Stimulated activated naive CD4-positive, alpha-beta T cell (primary cell): Measurements from ENCODE around the gene OR8S1.

Source experiments
- DNase-seq, 6 experiments: peaks; one replicate each; lab custom pipeline; 2025; lab: John Stamatoyannopoulos, UW

Gene OR8S1

DNA sequence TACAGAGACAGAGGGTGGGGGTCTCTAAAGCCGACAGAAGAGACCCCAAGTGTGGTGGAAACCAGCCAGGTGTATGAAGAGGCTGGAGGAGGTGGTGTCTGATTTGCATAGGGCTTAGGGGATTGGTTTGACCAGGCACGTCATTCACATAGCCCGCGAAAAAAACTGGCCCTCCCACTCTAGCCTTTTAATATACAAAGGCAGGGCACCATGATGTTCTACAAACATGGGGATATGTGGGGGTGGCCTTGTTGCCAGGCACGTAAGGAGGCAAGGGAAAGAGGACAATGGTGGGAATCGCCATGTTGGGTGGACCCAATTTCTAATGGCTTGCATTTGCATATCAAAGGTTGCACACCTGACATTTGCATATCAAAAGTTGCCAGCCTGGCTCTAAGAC lies 31.2 kb downstream of the OR8S1 start:
- no peak for DNase-seq

DNA sequence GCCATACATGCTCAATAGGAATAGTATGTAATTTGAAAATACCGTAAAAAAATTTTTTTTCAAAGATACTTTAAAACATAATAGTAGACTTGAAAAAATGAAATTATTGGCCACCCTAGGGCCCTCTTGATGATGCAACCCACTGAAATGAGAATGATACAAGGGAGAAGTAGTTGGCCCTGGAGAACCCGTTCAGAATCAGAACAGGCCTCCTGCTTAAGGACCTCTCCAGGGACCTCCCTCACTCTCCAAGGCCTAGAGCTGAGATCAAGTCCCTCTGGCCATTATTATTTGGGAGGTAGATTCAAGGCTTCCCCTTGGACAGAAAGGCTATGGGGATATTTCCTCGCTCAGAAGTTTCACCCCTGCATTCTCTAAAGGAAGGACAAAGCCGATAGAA lies 32.5 kb downstream of the OR8S1 start:
- DNase-seq = no peak

DNA sequence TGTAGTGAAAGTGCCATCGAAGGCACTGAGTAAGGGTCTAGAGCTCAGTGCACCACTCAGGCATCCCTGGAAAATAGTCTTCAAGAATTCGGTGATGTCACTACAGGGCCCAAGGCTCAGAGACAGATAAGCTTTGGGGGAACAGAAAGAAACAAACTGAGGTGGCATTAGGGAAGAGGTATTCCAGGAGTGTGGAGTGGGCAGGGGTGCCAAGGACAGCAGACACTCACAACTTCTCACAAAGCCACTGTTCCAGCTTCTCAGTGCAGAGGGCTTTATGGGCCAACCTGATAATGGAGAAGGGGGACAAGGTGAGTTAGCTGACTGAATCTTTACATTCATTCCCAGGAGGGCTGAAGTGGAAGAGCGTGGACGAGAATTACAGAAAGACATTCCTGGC lies 42.3 kb downstream of the OR8S1 start:
- DNase-seq = no peak

GRCh38 chr12:48569946-48570345 lies 44.5 kb downstream of the OR8S1 start, which contains the start of gene LALBA:
LALBA (minus strand) TSS chr12:48570046; CDS start chr12:48570020, 26 bp downstream.
- DNase-seq = no peak

- no peak for DNase-seq
These were observed 46.9 kb downstream of the OR8S1 start for GRCh38 chr12:48572326-48572725.
